Natural killer cell (primary cell): ENCODE results near the gene TRAP1. TPM values are rescaled to one million over a fixed set of nuclear protein-coding genes. Genes with fewer than 3 reads are reported as not detected.

Source experiments
- ATAC-seq, 3 donors: fragments of 150-1000 bp in 2 of 3; fragments of 200-7000 bp in 1 of 3; cut with Tn5 transposase; 1 replicate in 1 of 3; 2 replicates in 2 of 3; pipeline ENCODE4 v1.10.0; 2021; ENCODE audit warnings: mild to moderate bottlenecking in 2 of 3, moderate library complexity in 2 of 3
- DNase-seq, 2 donors: peaks; one replicate each; pipeline versions ENCODE4 v3.0.0 to v3.0.0-alpha.2; 2013 to 2021; ENCODE audit warnings: mixed read lengths in 1 of 2
- H3K27ac ChIP-seq: one replicate; pipeline ENCODE4 v1.5.1; 2013; ENCODE audit warnings: mild to moderate bottlenecking, low read length
- H3K27me3 ChIP-seq: one replicate; pipeline ENCODE4 v1.6.1; 2013; ENCODE audit warnings: low read length; ENCODE audit not compliant: control insufficient read depth, insufficient read depth
- H3K36me3 ChIP-seq: one replicate; pipeline ENCODE4 v1.6.1; 2013; ENCODE audit warnings: low read length; ENCODE audit not compliant: control insufficient read depth, insufficient read depth
- H3K4me1 ChIP-seq: one replicate; pipeline ENCODE4 v1.6.1; 2013; ENCODE audit warnings: low read length; ENCODE audit not compliant: control insufficient read depth, insufficient read depth
- H3K4me3 ChIP-seq: one replicate; pipeline ENCODE4 v1.5.1; 2013; ENCODE audit warnings: low read length
- H3K9me3 ChIP-seq: one replicate; pipeline ENCODE4 v1.6.1; 2013; ENCODE audit warnings: low read length; ENCODE audit not compliant: control insufficient read depth, insufficient read depth
- H3K27ac Mint-ChIP-seq, 2 donors: one replicate each; pipeline ENCODE4 v1.8.0; 2022; ENCODE audit warnings: mild to moderate bottlenecking in 2 of 2, mixed read lengths in 2 of 2, moderate library complexity in 1 of 2
- H3K27me3 Mint-ChIP-seq, 2 donors: one replicate each; pipeline ENCODE4 v1.8.0; 2022; ENCODE audit warnings: low read depth in 2 of 2, mixed read lengths in 2 of 2
- H3K36me3 Mint-ChIP-seq: one replicate; pipeline ENCODE4 v1.8.0; 2022; ENCODE audit warnings: mixed read lengths
- H3K4me1 Mint-ChIP-seq, 2 donors: one replicate each; pipeline ENCODE4 v1.8.0; 2022; ENCODE audit warnings: mixed read lengths in 2 of 2
- H3K4me3 Mint-ChIP-seq: one replicate; pipeline ENCODE4 v1.8.0; 2022; ENCODE audit warnings: mild to moderate bottlenecking, moderate library complexity, mixed read lengths
- H3K9me3 Mint-ChIP-seq, 2 donors: one replicate each; pipeline ENCODE4 v1.8.0; 2022; ENCODE audit warnings: mixed read lengths in 2 of 2
- CTCF ChIP-seq: fragments of 200-600 bp; IDR thresholded peaks from one replicate; pipeline ENCODE4 v1.8.0; 2022; ENCODE audit warnings: antibody characterized with exemption
- WGBS: methylation state at CpG from one replicate; pipeline ENCODE4 v1.1.7; 2013; ENCODE audit warnings: missing lambda C conversion rate; ENCODE audit not compliant: insufficient coverage; 5-methylcytosine and 5-hydroxymethylcytosine counted together
- intact Hi-C: fragments of 100-400 bp; cut with micrococcal nuclease; formaldehyde crosslinking; loops from one replicate; pipeline ENCODE4 v1.14.2; 2022
- total RNA-seq, 4 donors: library from RNA; stranded (reverse); fragments of 120-200 nt in 1 of 4; gene quantifications; one replicate each; pipeline versions ENCODE4 v1.2.3 to v1.2.4, GENCODE V29; 2013 to 2022

Gene TRAP1
- total RNA-seq, 3 donors from 2014 or later (not counting 1 experiment from before 2014, with no cell fraction given), result 33.7 to 56.7 (median 54.6) TPM

DNA sequence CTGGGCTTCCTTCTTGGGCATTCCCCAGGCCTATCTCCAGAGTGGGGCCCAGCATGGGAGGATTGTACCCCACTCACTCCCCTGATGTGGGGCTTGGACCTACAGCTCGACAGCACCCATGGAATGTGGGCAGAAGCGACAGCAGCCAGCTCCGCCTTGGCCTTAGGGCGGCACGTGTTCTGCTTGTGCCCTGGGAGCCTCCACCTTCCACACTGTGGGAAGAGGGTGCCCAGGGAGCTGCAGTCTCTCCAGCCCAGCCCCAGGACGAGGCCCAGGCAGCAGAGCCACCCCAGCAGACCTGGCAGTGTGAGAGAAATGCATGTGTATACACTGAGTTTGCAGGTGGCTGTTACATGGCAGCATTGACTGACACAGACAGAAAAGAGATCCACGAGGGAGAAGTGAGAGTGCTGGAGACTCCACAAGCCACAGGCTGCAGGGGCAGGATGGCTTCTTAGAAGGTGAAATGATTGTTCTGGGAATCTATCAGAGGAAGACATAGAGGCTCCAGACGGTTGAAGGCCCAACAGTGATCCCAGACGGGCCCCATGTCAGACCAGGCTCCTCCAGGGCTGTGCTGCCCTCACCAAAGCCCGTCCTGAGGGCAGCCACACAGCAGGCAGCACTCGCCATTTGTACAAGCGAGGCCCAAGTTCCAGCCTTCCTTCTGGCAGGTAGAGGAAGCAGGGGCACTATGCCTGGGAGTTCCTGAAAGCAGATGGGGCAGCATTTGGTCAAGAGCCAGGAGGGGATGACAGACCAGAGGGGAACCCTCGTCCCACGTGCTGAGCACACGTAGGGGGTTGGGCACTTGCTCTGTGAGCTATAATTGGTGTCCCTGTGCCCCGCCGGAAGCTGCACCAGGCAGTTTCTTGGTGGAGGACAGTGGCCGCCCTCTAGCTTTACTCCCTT, 65.6 kb downstream of the TRAP1 start:
- no peaks in the 10 kb centered on the region for H3K9me3 ChIP-seq
- Mint-ChIP-seq H3K4me3 (no peak overlapping the region), H3K4me1 (peaks cover 6% of the 10 kb centered on the region in 2 donors), H3K36me3 (no peaks in the 10 kb centered on the region), H3K27ac (no peak overlapping the region), H3K9me3 (no peaks in the 10 kb centered on the region), H3K27me3 (no peaks in the 10 kb centered on the region)
- H3K4me1 ChIP-seq, result no peaks in the 10 kb centered on the region
- DNase-seq, result no peak
- ATAC-seq, result no peak
- H3K4me3 ChIP-seq, result no peak overlapping the region
- no peaks in the 10 kb centered on the region for H3K27me3 ChIP-seq
- TF ChIP-seq CTCF, result no peak
- intact Hi-C loops, result no loop called here
- peaks cover 22% of the 10 kb centered on the region for H3K36me3 ChIP-seq
- 87% methylated on average over 18 of the region's 18 CpGs for WGBS
- H3K27ac ChIP-seq, result no peak overlapping the region

- H3K4me3 ChIP-seq, result no peak overlapping the region
- no peak overlapping the region for H3K27ac Mint-ChIP-seq
- H3K4me3 Mint-ChIP-seq, result no peak overlapping the region
- peaks cover 6% of the 10 kb centered on the region in 2 donors for H3K4me1 Mint-ChIP-seq
- no peaks in the 10 kb centered on the region for H3K9me3 ChIP-seq
- DNase-seq (no peak), ATAC-seq (no peak)
- H3K27ac ChIP-seq, result no peak overlapping the region
- H3K9me3 Mint-ChIP-seq, result no peaks in the 10 kb centered on the region
- no peaks in the 10 kb centered on the region for H3K27me3 ChIP-seq
- H3K4me1 ChIP-seq, result no peaks in the 10 kb centered on the region
- peaks cover 15% of the 10 kb centered on the region for H3K36me3 ChIP-seq
- intact Hi-C loops, result no loop called here
- no peaks in the 10 kb centered on the region for H3K27me3 Mint-ChIP-seq
- whole genome bisulfite sequencing, result 96% methylated on average over 13 of the region's 13 CpGs
- H3K36me3 Mint-ChIP-seq, result no peaks in the 10 kb centered on the region
- no peak for TF ChIP-seq CTCF
Observed at GRCh38 chr16:3650631-3651265, 66.6 kb downstream of the TRAP1 start.

GRCh38 chr16:3646348-3646920, 70.9 kb downstream of the TRAP1 start:
- Mint-ChIP-seq H3K4me3 (no peak overlapping the region), H3K36me3 (no peaks in the 10 kb centered on the region), H3K27ac (peak overlapping the region in 1 of 2 donors; percentile 35), H3K9me3 (no peaks in the 10 kb centered on the region), H3K4me1 (no peaks in the 10 kb centered on the region), H3K27me3 (no peaks in the 10 kb centered on the region)
- Histone ChIP-seq H3K27me3 (no peaks in the 10 kb centered on the region), H3K4me3 (no peak overlapping the region), H3K27ac (no peak overlapping the region), H3K9me3 (no peaks in the 10 kb centered on the region), H3K4me1 (no peaks in the 10 kb centered on the region), H3K36me3 (peaks cover 23% of the 10 kb centered on the region)
- WGBS, result 90% methylated on average over 15 of the region's 15 CpGs
- no peak for DNase-seq
- no peak for ATAC-seq
- intact Hi-C loops, result no loop called here
- no peak for TF ChIP-seq CTCF
